ENCODE results near the gene VDAC1. TPM values are rescaled to one million over a fixed set of nuclear protein-coding genes. Genes with fewer than 3 reads are reported as not detected.

The VDAC1 gene
- total RNA-seq, 1 experiment from 2014 or later, result 317 TPM

- intact Hi-C loops (cut with micrococcal nuclease; ENCODE audit: unreplicated experiment), result no loop called here
- H3K9me3 Mint-ChIP-seq (ENCODE audit: unreplicated experiment), result no peaks in the 10 kb centered on the region
- Histone ChIP-seq H3K27me3 (replicated peaks; ENCODE audit: control insufficient read depth, insufficient read depth, low read length) (no peaks in the 10 kb centered on the region), H3K9me3 (no peaks in the 10 kb centered on the region), H3K4me1 (peaks cover 53% of the 10 kb centered on the region), H3K4me3 (ENCODE audit: low read depth, low read length) (no peak overlapping the region), H3K36me3 (ENCODE audit: control insufficient read depth, insufficient read depth, low read length) (peaks cover 3% of the 10 kb centered on the region)
- no peak for DNase-seq
- no peak overlapping the region for H3K4me3 Mint-ChIP-seq (ENCODE audit: unreplicated experiment)
- BruUV-seq (replicated peaks), result no TSS peak
- no peaks in the 10 kb centered on the region for H3K27me3 Mint-ChIP-seq (ENCODE audit: insufficient read depth, unreplicated experiment)
- TF ChIP-seq CTCF (IDR thresholded peaks at IDR 0.05; ENCODE audit: insufficient read depth in 1 of 2, low read depth in 1 of 2, low read length in 1 of 2, severe bottlenecking in 1 of 2, unreplicated experiment in 1 of 2), result no peak
- peak overlapping the region; percentile 79 for H3K27ac Mint-ChIP-seq (ENCODE audit: unreplicated experiment)
- POLR2A ChIA-PET, result interaction anchor here (1.0 kb wide), 1 partner anchor 9 kb away, joined by 4 read pairs; the partner anchor contains the start of gene VDAC1
- peaks cover 32% of the 10 kb centered on the region for H3K36me3 Mint-ChIP-seq (ENCODE audit: insufficient read depth, unreplicated experiment)
- H3K4me1 Mint-ChIP-seq (ENCODE audit: low read depth, unreplicated experiment), result peaks cover 44% of the 10 kb centered on the region
- CTCF ChIA-PET, result interaction anchor here (0.6 to 2.0 kb wide), 8 partner anchors 9 to 43 kb away, joined by 3 to 10 read pairs (median 6); partner anchors contain the start of gene VDAC1
These were observed 8.8 kb downstream of the VDAC1 start for GRCh38 chr5:133995883-133996563.

DNA sequence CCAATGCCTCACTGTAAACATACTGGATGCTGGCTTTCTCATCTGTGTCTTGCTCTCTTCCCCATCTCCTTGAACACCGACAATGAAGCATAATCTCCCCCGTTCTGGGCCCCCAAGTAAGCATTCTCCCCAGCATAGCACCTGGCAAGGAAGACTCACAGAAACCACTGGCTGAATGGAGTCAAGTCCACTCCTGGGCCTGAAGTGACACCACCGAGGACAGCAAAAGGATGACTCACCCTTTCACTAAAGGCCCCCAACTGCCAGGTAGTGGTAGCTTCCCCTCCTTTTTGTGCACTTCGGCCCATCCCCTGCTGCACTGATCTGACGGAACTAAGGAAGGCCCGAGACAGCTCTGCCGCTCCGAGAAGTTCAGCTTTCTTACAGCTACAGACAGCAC lies 9.4 kb downstream of the VDAC1 start:
- H3K36me3 Mint-ChIP-seq (ENCODE audit: insufficient read depth, unreplicated experiment), result peaks cover 32% of the 10 kb centered on the region
- DNase-seq, result no peak

DNA sequence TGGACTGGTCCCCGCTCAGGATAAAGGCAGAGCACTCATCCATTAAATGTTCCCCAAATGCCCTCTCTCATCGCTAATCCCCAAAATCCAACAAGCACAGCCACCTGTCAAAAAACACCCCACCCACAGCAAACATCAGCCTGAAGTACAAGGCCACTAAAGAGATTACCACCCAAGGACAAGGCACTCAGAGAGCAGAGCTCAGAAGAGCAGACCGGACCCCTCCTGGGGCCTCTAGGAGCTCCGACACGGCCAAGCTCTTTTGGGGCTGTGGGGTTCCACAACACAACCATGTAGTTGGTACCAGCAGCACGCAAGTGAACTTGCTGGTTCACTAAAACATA lies 9.8 kb downstream of the VDAC1 start:
- no peaks in the 10 kb centered on the region for H3K9me3 Mint-ChIP-seq (ENCODE audit: unreplicated experiment)
- H3K4me1 ChIP-seq, result peaks cover 43% of the 10 kb centered on the region
- intact Hi-C loops (cut with micrococcal nuclease; ENCODE audit: unreplicated experiment), result no loop called here
- peaks cover 44% of the 10 kb centered on the region for H3K4me1 Mint-ChIP-seq (ENCODE audit: low read depth, unreplicated experiment)
- POLR2A ChIA-PET, result no interaction called here
- peaks cover 2% of the 10 kb centered on the region for H3K36me3 ChIP-seq (ENCODE audit: control insufficient read depth, insufficient read depth, low read length)
- H3K36me3 Mint-ChIP-seq (ENCODE audit: insufficient read depth, unreplicated experiment), result peaks cover 35% of the 10 kb centered on the region
- no peaks in the 10 kb centered on the region for H3K9me3 ChIP-seq
- no TSS peak for BruUV-seq (replicated peaks)
- DNase-seq, result no peak
- H3K4me3 ChIP-seq (ENCODE audit: low read depth, low read length), result no peak overlapping the region
- CTCF ChIA-PET, result interaction anchor here (0.6 kb wide), 1 partner anchor 125 kb away, joined by 3 read pairs; no protein-coding TSS in a partner anchor
- H3K27ac Mint-ChIP-seq (ENCODE audit: unreplicated experiment), result peak overlapping the region; percentile 79
- H3K27me3 Mint-ChIP-seq (ENCODE audit: insufficient read depth, unreplicated experiment), result no peaks in the 10 kb centered on the region
- H3K27me3 ChIP-seq (replicated peaks; ENCODE audit: control insufficient read depth, insufficient read depth, low read length), result no peaks in the 10 kb centered on the region
- H3K4me3 Mint-ChIP-seq (ENCODE audit: unreplicated experiment), result no peak overlapping the region
- TF ChIP-seq CTCF (IDR thresholded peaks at IDR 0.05; ENCODE audit: insufficient read depth in 1 of 2, low read depth in 1 of 2, low read length in 1 of 2, severe bottlenecking in 1 of 2, unreplicated experiment in 1 of 2), result no peak

More for the DNA sequence above, 9.4 kb downstream of the VDAC1 start:
- peaks cover 3% of the 10 kb centered on the region for H3K36me3 ChIP-seq (ENCODE audit: control insufficient read depth, insufficient read depth, low read length)
- POLR2A ChIA-PET, result no interaction called here
- H3K4me3 Mint-ChIP-seq (ENCODE audit: unreplicated experiment), result no peak overlapping the region
- no peaks in the 10 kb centered on the region for H3K9me3 ChIP-seq
- no TSS peak for BruUV-seq (replicated peaks)
- H3K9me3 Mint-ChIP-seq (ENCODE audit: unreplicated experiment), result no peaks in the 10 kb centered on the region
- H3K27me3 Mint-ChIP-seq (ENCODE audit: insufficient read depth, unreplicated experiment), result no peaks in the 10 kb centered on the region
- TF ChIP-seq CTCF (IDR thresholded peaks at IDR 0.05; ENCODE audit: insufficient read depth in 1 of 2, low read depth in 1 of 2, low read length in 1 of 2, severe bottlenecking in 1 of 2, unreplicated experiment in 1 of 2), result no peak
- H3K27me3 ChIP-seq (replicated peaks; ENCODE audit: control insufficient read depth, insufficient read depth, low read length), result no peaks in the 10 kb centered on the region
- H3K4me3 ChIP-seq (ENCODE audit: low read depth, low read length), result no peak overlapping the region
- H3K27ac Mint-ChIP-seq (ENCODE audit: unreplicated experiment), result peak overlapping the region; percentile 79
- H3K4me1 ChIP-seq, result peaks cover 46% of the 10 kb centered on the region
- intact Hi-C loops (cut with micrococcal nuclease; ENCODE audit: unreplicated experiment), result no loop called here
- peaks cover 44% of the 10 kb centered on the region for H3K4me1 Mint-ChIP-seq (ENCODE audit: low read depth, unreplicated experiment)
- CTCF ChIA-PET, result interaction anchor here (0.6 to 2.0 kb wide), 2 partner anchors 25 to 125 kb away, joined by 3 to 9 read pairs; no protein-coding TSS in a partner anchor

All from Caco-2 (cell line).